GM12892 (cell line): ENCODE results near the gene ZNF462.

Source experiments
- POLR2A ChIP-seq: IDR thresholded peaks from 2 replicates; pipeline ENCODE4 v1.6.1; 2011; ENCODE audit warnings: low read depth, low read length, control low read depth
- POLR2AphosphoS5 ChIP-seq: IDR thresholded peaks from 2 replicates; pipeline ENCODE4 v1.6.1; 2011; ENCODE audit warnings: low read depth, low read length, control low read depth
- TAF1 ChIP-seq: IDR thresholded peaks from 2 replicates; pipeline ENCODE4 v1.6.1; 2011; ENCODE audit warnings: low read depth, mild to moderate bottlenecking, control low read depth, low read length, borderline replicate concordance

GRCh38 chr9:106932178-106932577 is 69.2 kb downstream of the ZNF462 start:
- TF ChIP-seq POLR2AphosphoS5 (no peak), POLR2A (no peak), TAF1 (no peak)
